GM21717 (cell line): Measurements from ENCODE around the gene INPPL1.

ENCODE experiments used
- ATAC-seq: cut with Tn5 transposase; IDR thresholded peaks from one replicate; pipeline ENCODE4 v1.9.1; 2021; ENCODE audit warnings: mild to moderate bottlenecking, moderate library complexity; ENCODE audit not compliant: unreplicated experiment

The INPPL1 gene

GRCh38 chr11:72280726-72281315 lies 56.3 kb downstream of the INPPL1 start:
- no peak for ATAC-seq

- no peak for ATAC-seq
Measured at GRCh38 chr11:72283947-72284346, 59.4 kb downstream of the INPPL1 start.

- no peak for ATAC-seq
Measured at GRCh38 chr11:72287293-72287692, 62.7 kb downstream of the INPPL1 start.
